HG02852 (cell line): Measurements from ENCODE around the gene ZBTB14.

Source experiments
- ATAC-seq: cut with Tn5 transposase; IDR thresholded peaks from one replicate; pipeline ENCODE4 v1.9.1; 2021; ENCODE audit warnings: mild to moderate bottlenecking, moderate library complexity; ENCODE audit not compliant: unreplicated experiment

ZBTB14 gene, protein sequence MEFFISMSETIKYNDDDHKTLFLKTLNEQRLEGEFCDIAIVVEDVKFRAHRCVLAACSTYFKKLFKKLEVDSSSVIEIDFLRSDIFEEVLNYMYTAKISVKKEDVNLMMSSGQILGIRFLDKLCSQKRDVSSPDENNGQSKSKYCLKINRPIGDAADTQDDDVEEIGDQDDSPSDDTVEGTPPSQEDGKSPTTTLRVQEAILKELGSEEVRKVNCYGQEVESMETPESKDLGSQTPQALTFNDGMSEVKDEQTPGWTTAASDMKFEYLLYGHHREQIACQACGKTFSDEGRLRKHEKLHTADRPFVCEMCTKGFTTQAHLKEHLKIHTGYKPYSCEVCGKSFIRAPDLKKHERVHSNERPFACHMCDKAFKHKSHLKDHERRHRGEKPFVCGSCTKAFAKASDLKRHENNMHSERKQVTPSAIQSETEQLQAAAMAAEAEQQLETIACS

DNA sequence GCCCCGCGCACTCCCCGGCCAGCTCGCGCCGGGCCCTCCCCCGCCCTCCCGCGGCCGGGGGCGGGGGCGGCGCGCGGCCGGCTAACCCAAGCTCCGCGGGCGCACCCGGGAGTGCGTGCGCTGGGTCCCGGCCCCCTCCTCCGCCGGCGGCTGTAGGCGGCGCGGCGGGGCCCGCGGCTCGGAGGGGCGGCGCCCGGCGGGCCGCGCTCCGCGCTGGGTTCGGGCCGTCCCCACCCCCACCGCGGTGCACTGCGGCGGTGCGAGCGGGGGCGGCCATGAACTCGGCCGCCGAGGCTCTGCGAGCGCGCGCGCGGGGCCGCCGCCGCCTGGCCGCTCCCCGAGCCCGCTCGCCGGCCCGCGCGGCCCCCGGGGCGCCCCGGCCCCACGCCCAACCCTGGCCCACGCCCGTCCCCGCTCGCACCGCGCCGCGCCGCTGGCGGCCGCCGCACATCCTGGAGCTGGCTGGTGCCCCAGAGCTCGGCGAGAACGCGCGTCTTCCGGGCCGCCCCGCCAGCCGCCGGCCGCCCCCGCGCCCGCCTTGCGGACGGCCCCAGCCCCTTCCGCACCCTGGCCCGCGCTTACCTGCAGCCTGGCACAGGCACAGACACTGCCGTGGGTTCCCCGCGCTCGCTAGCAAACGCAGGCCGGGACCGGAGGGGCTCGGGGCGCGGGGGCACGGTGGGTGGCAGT is at the start of gene ZBTB14:
Gene ZBTB14 (minus strand): TSS at position 496 of the 690 bp plus-strand sequence. CDS start 2,480 bp downstream, outside the sequence.
- peak; percentile 31 for ATAC-seq

- ATAC-seq = no peak
Observed at GRCh38 chr18:5339202-5339834, 43.8 kb upstream of the ZBTB14 start.

- no peak for ATAC-seq
Observed at GRCh38 chr18:5334456-5335075, 39.0 kb upstream of the ZBTB14 start.

DNA sequence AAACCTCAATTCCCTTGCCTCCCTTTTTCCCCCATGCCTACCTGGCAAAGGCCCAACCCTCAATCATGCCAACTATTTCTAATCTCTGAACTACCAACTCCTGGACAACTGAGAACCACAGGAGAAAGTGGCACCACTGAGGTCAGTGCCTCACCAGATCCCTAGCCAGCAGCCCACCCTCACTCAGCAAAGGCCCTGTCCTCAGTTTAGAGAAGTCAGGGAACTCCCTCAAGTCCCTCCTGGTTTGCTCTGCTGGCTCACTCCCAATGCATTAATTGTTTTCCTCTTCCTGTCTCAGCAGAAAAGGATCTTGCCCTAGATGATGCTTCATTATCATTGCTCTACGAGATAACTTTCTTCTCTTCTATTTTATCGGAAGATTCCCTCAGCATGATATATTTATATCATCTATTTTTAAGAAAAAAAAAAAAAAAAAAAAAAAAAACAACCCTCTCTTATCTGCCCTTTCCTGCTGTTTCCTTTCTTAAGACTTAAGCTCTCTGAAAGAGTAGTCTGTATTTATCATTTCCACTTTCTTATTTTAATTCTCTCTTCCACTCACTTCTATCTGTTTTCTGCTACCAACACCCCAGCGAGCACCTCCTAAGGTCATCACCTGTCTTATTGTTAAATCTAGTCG is 22.7 kb upstream of the ZBTB14 start:
- ATAC-seq = no peak

DNA sequence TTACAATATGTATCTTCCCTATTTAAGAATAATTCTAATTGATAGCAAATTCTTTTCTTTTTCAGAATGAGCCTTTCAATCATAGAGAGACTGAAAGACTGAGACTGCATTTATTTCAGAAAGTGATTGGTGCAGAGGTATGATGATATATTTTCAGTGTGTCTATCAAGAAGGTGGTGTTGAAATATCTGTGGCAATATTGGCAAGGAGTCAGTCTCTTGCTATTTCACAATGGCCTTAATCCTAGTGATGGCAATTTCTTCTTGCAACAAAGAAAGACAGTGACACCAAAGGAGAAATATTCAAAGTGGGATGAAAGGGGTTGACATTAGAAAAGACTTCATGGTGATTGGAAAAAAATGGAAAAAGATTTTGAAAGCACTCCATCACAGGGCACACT is 21.7 kb upstream of the ZBTB14 start:
- no peak for ATAC-seq

DNA sequence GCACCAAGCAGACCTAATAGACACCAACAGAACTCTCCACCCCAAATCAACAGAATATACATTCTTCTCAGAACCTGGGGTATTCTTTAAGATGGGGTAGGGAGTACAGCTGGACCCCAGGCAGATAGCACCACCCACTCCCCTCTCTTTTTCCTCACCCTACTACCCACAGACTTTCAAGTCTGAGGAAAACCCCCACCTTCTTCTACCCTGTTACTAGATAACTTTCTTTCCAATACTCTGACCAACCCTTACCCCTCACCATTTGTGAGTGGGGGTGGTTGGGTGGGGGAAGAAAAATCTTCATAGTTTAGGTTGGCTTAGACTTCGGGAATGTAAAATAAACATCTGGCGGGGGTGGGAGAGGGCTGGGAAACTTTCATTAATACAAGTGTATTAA is 20.3 kb upstream of the ZBTB14 start:
- ATAC-seq = no peak

GRCh38 chr18:5311301-5311989 is 15.9 kb upstream of the ZBTB14 start:
- ATAC-seq = no peak

DNA sequence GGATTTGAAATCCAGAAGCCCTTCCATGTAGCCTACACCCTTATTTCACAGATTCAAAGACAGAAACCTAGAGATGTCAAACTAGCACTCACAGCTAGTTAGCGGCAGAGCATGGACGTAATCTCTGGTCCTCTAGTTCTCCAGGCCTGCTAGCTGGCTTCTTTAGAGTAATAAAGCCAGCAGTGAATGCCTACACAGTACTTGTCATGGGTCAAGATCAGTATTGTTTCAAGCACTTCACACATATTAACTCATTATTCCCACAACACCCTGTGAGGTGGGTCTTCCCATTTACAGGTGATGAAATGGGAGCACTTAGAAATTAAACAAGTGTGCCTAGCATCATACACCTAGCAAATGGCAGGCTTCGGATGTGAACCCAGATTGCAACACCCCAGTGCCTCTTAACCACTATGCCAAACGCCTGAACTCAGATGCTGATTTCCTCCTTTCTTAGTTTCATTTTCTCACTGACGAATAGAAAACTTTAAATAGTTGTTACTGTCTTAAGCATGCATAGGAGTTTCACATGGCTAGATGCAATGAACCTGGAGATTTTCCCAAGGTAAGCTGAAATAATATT is 14.5 kb upstream of the ZBTB14 start:
- ATAC-seq = peak; percentile 95

GRCh38 chr18:5305835-5306234 is 10.3 kb upstream of the ZBTB14 start:
- ATAC-seq = no peak

DNA sequence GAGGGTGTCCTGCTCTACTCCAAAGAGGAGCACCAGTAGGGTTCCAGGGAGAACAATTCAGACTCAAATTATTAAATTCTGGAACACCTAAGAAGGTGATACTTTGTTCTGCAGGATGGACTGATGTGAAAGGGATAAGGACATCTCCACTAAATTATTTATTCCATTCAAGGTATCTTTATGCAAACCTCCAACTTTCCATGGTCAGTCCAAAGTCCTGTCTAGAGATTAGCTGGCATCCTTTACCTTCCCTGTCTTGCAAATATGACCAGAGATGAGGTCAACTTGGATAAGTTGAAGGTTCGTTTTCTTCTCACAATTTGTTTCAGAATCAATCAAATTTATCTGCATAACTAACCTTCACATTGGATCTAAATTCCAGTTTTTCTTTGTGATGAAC is 8.7 kb upstream of the ZBTB14 start:
- ATAC-seq = no peak

DNA sequence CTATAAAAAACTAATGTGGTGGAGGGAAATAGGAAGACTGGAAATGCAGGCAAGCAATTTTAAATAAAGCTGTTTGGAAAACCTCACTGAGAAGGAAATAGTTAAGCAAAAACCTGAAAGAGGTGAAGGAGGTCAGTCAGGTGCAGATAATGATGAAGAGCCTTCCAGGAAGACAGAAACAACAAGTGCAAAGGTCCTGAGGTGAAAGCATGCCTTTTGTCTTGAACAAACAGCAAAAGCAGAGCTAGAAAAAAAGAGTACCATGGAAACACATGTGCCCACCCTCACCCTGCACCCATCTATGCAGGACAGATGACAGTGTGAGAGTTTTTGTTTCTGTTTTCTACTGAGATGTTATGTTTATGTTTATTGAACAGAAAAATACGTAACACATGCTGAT is 8.1 kb upstream of the ZBTB14 start:
- no peak for ATAC-seq

DNA sequence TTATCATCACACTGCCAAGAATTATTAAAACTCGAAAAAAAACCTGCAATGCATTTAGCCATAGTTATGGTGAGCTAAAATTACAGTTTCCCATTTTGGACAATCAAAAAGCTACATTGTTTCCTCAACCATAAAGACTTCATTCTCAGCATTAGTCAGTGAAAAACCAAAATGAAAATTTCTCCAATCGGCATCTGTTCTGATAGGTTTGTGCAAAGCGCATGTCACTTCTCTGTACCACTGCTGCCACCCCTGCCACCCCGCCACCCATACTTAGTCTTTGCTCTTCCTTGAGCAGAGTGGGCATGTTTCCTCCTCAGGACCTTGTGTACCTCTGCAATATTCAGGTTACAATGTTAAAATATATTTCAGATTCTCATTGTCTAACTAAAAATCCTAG is 7.1 kb upstream of the ZBTB14 start:
- ATAC-seq = no peak

DNA sequence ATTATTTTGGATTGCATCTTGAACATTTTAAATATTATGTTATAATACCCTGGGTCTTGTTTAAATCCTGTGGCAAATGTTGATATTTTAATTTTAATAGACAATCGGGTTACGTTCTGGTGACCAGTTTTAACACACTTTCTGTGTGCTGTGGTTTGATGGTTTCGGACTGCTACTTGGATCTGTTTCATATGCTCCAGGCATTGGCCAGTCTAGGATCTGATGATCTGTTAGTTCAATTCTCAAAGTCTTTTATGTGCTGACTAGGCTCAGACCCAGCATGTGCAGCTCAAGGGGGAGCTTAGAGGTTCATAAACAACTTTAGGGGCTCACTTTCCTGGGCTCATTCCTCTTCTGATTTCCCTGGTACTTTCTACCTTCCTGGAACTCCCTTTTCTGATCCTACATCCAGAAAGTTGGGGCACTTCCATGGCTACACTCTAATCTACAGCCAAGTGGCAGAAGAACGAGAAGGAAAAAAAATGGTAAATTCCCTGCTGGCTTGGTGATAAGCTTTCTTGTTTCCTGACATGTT is 5.0 kb upstream of the ZBTB14 start:
- no peak for ATAC-seq

DNA sequence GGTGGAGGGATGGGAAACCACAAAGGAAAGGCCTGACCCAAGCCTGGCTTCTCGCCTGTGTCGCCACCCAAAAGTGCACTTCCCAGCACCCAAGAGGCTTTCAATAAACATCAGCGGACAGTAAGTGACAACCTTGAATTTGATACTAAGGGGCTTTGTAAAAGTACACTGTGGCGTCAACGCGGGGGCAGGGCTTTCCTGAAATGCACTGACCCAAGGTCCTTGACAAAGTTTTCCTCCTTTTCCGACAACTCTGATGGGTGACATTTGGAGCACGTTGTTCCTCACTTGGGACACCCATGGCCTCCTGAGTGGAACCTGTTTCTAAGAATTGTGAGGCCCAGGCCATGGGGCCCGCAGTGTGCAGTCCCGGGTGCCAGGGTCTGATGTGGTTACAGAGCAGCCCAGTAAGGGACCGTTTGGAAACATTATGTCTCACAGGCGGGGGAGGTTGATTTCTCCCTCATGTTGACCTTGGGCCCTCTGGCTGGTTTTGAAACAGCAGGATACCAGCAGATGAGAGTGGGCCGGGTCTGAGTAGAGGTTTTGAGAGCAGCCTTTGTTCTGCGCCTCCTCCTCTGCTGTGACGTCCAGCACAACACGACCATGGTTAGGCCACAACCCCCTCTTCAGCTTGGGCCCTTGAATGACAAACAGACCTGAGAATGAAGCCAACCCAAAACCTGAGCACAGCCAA is 2.8 kb upstream of the ZBTB14 start:
- no peak for ATAC-seq

- ATAC-seq = no peak
Observed at GRCh38 chr18:5297597-5297996, 2.1 kb upstream of the ZBTB14 start.

DNA sequence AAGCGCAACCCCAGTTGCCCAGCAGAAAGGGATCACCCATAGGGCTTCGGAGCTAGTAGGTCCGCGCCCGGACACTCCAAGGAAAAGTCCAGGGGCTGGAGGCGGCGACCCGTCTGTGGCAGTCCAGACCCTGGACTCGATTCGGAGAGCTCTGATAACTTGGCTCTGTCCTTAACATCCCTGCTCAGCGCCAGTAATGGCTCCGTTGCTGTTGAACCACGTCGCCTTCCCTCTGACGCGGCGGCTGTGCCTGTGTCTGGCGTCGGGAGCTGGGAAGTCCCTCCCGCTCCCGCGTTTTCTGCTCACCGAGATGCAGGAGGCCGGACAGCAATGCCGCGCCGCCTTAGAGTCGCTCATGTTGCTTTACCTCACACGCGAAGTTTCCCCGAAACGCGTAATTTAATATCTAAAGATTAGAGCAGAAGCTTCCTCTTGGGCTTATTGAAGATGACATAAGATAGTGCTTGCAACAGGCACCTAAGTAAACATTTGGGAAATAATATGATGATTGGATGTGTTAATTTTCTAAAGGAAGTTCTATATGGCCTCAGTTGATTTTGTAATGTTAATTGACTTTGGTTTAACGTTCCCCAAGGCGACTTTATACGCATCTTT is 1.3 kb upstream of the ZBTB14 start:
- ATAC-seq = peak; percentile 16

GRCh38 chr18:5295981-5296705 is 617 bp upstream of the ZBTB14 start:
- peak; percentile 62 for ATAC-seq
